Measurements from ENCODE around the gene ASB11. TPM values are rescaled to one million over a fixed set of nuclear protein-coding genes. Genes with fewer than 3 reads are reported as not detected.

Gene ASB11, protein sequence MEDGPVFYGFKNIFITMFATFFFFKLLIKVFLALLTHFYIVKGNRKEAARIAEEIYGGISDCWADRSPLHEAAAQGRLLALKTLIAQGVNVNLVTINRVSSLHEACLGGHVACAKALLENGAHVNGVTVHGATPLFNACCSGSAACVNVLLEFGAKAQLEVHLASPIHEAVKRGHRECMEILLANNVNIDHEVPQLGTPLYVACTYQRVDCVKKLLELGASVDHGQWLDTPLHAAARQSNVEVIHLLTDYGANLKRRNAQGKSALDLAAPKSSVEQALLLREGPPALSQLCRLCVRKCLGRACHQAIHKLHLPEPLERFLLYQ
- total RNA-seq (2022; extraction: Qiagen RNA extraction; ENCODE audit: low read depth): not detected in 5 replicates

DNA sequence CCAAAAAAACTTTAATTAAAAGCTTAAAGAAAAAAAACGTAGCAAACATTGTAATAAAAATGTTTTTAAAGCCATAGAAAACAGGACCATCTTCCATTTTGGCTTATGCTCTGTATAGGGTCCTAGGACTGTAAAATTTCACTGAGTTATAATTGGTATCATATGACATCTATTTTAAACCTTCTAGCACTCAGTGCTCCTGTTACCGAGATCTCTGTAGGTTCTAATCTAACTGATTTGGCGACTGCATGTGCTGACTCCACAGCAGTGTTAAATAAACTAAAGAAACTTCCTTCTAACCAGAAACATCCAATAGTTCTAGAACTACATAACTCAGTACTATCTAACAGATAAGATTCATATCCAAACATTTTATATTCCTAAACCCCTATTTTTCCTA, at the start of gene ASB11:
Gene ASB11 (minus strand): TSS at position 132 of the 400 bp plus-strand sequence. CDS start 35 bp downstream, at position 97.

DNA sequence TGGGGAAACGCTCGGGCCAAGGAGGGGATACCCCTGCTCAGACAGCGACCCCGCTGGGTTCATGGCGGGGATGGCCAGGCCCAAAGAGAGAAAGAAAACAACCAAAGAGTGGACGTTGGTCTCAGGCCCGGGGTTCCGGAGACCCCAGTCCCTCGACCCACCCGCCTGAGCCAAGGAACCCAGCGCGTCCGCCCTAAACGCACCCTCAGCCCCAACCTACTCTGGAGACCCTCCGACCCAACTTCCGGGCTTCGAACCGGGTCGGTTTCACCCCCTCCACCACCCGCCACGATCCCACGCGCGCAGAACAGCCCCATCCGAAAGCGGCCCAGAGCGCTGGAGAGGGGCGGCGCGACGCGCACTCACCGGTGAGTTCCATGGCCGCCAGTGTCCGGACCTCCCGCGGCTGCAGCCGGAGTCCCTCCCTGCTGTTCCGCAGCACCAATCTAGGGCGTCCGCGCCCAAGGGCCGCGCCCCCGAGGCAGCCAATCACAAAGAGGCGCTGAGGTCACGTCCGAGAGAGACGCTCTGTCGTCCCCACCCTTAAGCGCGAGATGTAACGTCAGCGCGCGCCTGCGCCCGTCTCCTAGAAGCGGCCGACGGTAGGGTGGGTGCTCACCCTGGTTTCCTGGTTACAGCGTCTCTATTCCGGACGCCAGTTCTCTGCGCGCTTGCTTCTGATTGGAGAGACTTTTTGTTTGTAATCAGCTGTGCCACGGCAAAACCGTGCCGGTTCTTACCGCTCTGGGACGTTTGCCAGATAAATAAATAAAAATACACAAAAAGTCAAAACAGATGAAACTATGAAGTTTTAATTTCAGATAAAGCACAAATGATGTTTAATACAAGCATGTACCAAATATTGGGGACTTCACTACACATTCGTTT, 19.9 kb upstream of the ASB11 start, which contains the start of gene PIGA:
Gene PIGA (minus strand): TSS at position 389 of the 888 bp plus-strand sequence. CDS start 3,593 bp downstream, outside the sequence.

DNA sequence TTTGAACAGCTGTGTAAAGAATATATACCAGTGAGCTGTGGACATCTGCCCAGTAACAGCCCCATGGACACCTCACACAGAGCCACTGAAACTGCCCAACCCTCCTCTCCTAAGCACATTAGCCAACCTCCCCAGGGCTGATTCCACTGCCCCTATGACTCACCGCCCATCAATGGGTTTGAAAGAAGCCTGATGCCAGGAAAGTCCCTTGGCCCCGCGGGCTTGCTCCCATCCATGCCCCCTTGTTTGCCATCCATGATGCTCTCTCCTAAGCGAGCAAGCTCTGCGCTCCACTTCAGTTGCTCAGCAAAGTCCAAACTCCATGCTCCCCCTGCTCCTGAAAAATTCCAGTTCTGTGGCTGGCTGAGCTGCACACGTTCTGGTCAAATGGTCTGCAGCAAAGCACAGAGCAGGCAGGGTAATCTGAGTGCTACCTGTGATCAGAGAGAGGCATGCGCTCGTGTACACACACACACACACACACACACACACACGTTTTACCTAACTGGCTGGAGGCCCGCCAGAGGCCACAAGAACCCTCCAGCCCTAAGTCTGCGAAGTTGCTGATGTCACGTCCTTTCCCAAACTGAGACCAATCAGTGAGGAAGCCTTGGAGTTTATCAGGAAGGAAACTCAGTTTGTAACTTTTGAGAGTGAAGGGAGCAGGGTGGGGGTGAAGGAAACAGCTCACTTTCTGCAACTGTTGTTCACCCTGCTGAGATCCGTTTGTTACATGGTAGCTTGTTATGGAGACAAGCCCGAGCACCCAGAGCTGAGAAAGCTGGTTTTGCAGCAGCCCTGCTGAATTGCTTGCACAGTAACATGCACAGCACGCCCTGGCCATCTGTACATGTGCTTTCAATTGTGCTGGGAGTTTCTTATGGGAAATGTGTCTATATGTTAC, 45.6 kb downstream of the ASB11 start, which contains the start of gene ASB9:
Gene ASB9 (minus strand): TSS at position 466 of the 904 bp plus-strand sequence. CDS start 209 bp downstream, at position 257.

Other genes starting within 250 kb of the ASB11 start
- 18.4 to 21.6 TPM (median 19.7 TPM) in 5 replicates for gene ASB9, start 45.6 kb downstream of the ASB11 start, total RNA-seq (2022; extraction: Qiagen RNA extraction; ENCODE audit: low read depth)
- gene PIGA, start 19.9 kb upstream of the ASB11 start, total RNA-seq (2022; extraction: Qiagen RNA extraction; ENCODE audit: low read depth): 6.2 to 10.0 TPM (median 7.3 TPM) in 5 replicates
- 0.20 to 0.58 TPM (median 0.47 TPM) in 5 replicates for gene VEGFD, start 68.8 kb upstream of the ASB11 start, total RNA-seq (2022; extraction: Qiagen RNA extraction; ENCODE audit: low read depth)
- gene PIR, start 177.7 kb upstream of the ASB11 start, total RNA-seq (2022; extraction: Qiagen RNA extraction; ENCODE audit: low read depth): 48.3 to 68.0 TPM (median 55.3 TPM) in 5 replicates
- not detected in 5 replicates for gene BMX, start 185.2 kb upstream of the ASB11 start, total RNA-seq (2022; extraction: Qiagen RNA extraction; ENCODE audit: low read depth)